SK-N-MC (cell line): ENCODE measurements around the gene KIF4B.

ENCODE experiments used
- DNase-seq: peaks from one replicate; pipeline ENCODE4 v3.0.0-alpha.2; 2011; ENCODE audit warnings: low read depth, low spot score
- H3K27ac ChIP-seq: fragments of 200-600 bp; sonication (generic); 2 replicates; pipeline ENCODE4 v1.5.1; 2016; ENCODE audit warnings: mixed run types
- H3K36me3 ChIP-seq: fragments of 200-600 bp; sonication (generic); 2 replicates; pipeline ENCODE4 v1.6.1; 2017; ENCODE audit warnings: antibody characterized with exemption, low read length, mixed read lengths; ENCODE audit not compliant: insufficient read depth
- H3K4me3 ChIP-seq: fragments of 200-600 bp; sonication (generic); 2 replicates; pipeline ENCODE4 v1.5.1; 2016
- H3K9ac ChIP-seq: fragments of 200-600 bp; sonication (generic); 2 replicates; pipeline ENCODE4 v1.8.0; 2017; ENCODE audit warnings: mixed run types, mixed read lengths; ENCODE audit not compliant: insufficient read length
- H3K9me3 ChIP-seq: fragments of 200-600 bp; sonication (generic); 2 replicates; pipeline ENCODE4 v1.6.1; 2017; ENCODE audit warnings: low read depth, mild to moderate bottlenecking, antibody characterized with exemption, low read length, moderate library complexity, mixed read lengths
- EZH2 ChIP-seq: fragments of 200-600 bp; sonication (generic); IDR thresholded peaks from one replicate; pipeline ENCODE4 v1.6.1; 2017; ENCODE audit warnings: antibody characterized with exemption
- FOXP2 ChIP-seq: optimal IDR thresholded peaks from 2 replicates; pipeline ENCODE3; 2011; ENCODE audit warnings: mild to moderate bottlenecking, moderate library complexity; ENCODE audit not compliant: insufficient read depth; ENCODE audit errors: extremely low read length, control extremely low read depth
- POLR2AphosphoS5 ChIP-seq: IDR thresholded peaks from 2 replicates; pipeline ENCODE4 v1.6.1; 2012; ENCODE audit warnings: mild to moderate bottlenecking, low read depth, low read length, borderline replicate concordance

KIF4B gene, protein sequence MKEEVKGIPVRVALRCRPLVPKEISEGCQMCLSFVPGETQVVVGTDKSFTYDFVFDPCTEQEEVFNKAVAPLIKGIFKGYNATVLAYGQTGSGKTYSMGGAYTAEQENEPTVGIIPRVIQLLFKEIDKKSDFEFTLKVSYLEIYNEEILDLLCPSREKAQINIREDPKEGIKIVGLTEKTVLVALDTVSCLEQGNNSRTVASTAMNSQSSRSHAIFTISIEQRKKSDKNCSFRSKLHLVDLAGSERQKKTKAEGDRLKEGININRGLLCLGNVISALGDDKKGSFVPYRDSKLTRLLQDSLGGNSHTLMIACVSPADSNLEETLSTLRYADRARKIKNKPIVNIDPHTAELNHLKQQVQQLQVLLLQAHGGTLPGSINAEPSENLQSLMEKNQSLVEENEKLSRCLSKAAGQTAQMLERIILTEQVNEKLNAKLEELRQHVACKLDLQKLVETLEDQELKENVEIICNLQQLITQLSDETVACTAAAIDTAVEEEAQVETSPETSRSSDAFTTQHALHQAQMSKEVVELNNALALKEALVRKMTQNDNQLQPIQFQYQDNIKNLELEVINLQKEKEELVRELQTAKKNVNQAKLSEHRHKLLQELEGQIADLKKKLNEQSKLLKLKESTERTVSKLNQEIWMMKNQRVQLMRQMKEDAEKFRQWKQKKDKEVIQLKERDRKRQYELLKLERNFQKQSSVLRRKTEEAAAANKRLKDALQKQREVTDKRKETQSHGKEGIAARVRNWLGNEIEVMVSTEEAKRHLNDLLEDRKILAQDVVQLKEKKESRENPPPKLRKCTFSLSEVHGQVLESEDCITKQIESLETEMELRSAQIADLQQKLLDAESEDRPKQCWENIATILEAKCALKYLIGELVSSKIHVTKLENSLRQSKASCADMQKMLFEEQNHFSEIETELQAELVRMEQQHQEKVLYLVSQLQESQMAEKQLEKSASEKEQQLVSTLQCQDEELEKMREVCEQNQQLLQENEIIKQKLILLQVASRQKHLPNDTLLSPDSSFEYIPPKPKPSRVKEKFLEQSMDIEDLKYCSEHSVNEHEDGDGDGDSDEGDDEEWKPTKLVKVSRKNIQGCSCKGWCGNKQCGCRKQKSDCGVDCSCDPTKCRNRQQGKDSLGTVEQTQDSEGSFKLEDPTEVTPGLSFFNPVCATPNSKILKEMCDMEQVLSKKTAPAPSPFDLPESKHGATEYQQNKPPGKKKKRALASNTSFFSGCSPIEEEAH

GRCh38 chr5:155013526-155013925 lies at the start of gene KIF4B:
Gene KIF4B (plus strand): TSS chr5:155013755. CDS start chr5:155013860, 105 bp downstream.
- DNase-seq = no peak
- H3K36me3 ChIP-seq = no peaks in the 10 kb centered on the region
- H3K27ac ChIP-seq = no peak within 1 kb of the TSS
- H3K9me3 ChIP-seq = no peaks in the 10 kb centered on the region
- H3K4me3 ChIP-seq = no peak within 1 kb of the TSS
- no peak within 1 kb of the TSS for H3K9ac ChIP-seq
- TF ChIP-seq POLR2AphosphoS5 (no peak), EZH2 (no peak)

GRCh38 chr5:154966081-154966841 lies 47.3 kb upstream of the KIF4B start:
- H3K27ac ChIP-seq = peak overlapping the region; percentile 98
- DNase-seq = no peak
- no peak for TF ChIP-seq POLR2AphosphoS5
- no peak for TF ChIP-seq FOXP2
- TF ChIP-seq EZH2 = no peak
- H3K9me3 ChIP-seq = no peaks in the 10 kb centered on the region
- peak overlapping the region; percentile 66 for H3K9ac ChIP-seq
- peaks cover 65% of the 10 kb centered on the region for H3K36me3 ChIP-seq
- H3K4me3 ChIP-seq = peak overlapping the region; percentile 73

DNA sequence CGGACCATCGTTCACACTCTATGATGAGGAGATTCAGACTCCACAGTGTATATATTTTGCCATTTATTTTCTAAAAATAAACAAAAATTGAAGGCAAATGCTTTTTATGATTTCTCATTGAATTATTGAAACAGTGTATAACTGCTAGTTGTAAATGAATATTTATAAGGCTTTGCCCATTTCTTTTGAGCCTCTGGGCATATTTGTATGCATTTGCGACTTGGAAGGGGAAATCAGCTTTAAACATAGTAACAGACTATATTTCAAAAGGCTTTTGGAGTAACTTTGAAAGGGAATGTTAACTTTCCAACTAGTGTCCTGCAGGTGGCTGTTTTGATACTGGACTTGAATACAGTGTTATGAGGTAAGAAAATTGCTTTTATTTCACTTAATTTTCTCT lies 46.7 kb upstream of the KIF4B start:
- H3K36me3 ChIP-seq = peaks cover 59% of the 10 kb centered on the region

DNA sequence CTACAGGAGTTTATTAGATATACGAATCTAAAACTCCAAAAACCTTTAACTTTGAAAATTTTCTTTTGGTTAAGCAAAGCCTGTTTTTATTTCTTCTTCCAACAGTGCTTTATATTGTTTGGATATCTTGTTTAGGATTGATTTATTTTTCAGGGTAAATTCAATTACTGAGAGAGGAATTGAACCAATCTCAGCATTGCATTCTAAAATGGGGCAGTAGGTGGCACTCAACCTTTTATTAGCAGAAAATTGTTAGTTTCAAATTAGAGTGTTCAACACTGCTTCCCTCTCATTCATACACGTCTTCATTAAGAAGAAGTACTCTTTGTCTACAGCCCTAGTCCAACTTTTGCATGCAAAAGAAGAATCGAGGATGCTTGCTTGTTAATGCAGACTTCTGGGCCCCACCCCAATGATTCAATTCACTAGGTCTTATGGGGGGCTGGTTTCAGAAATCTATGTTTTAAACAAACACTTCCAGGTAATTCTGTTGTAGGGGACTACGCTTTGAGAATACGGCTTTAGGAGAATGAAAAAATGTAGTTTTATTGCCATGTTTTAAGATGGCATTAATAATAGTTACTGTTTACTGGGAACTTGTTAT lies 46.0 kb upstream of the KIF4B start:
- peak overlapping the region; percentile 98 for H3K27ac ChIP-seq
- peak overlapping the region; percentile 73 for H3K4me3 ChIP-seq
- H3K9me3 ChIP-seq = no peaks in the 10 kb centered on the region
- no peak for TF ChIP-seq EZH2
- 0 out of 2 replicates have a peak, but pooled peaks have one; percentile 14 for TF ChIP-seq POLR2AphosphoS5
- no peak for TF ChIP-seq FOXP2
- peaks cover 53% of the 10 kb centered on the region for H3K36me3 ChIP-seq
- peak overlapping the region; percentile 66 for H3K9ac ChIP-seq
- DNase-seq = peak; percentile 45

More for the DNA sequence above, 46.7 kb upstream of the KIF4B start:
- no peaks in the 10 kb centered on the region for H3K9me3 ChIP-seq
- TF ChIP-seq FOXP2 = no peak
- TF ChIP-seq POLR2AphosphoS5 = no peak
- TF ChIP-seq EZH2 = no peak
- H3K9ac ChIP-seq = peak overlapping the region; percentile 66
- peak overlapping the region; percentile 98 for H3K27ac ChIP-seq
- H3K4me3 ChIP-seq = peak overlapping the region; percentile 73
- peak; percentile 72 for DNase-seq

GRCh38 chr5:154968953-154969352 lies 44.6 kb upstream of the KIF4B start:
- no peaks in the 10 kb centered on the region for H3K9me3 ChIP-seq
- TF ChIP-seq FOXP2 = no peak
- TF ChIP-seq EZH2 = no peak
- TF ChIP-seq POLR2AphosphoS5 = no peak
- DNase-seq = no peak
- H3K27ac ChIP-seq = no peak overlapping the region; the same call in 1 of the 2 replicates
- peaks cover 51% of the 10 kb centered on the region for H3K36me3 ChIP-seq
- no peak overlapping the region for H3K9ac ChIP-seq
- H3K4me3 ChIP-seq = no peak overlapping the region

GRCh38 chr5:154970759-154971158 lies 42.8 kb upstream of the KIF4B start:
- Histone ChIP-seq H3K9ac (no peak overlapping the region), H3K36me3 (peaks cover 49% of the 10 kb centered on the region), H3K4me3 (no peak overlapping the region), H3K9me3 (no peaks in the 10 kb centered on the region), H3K27ac (0 out of 2 replicates have a peak overlapping the region, but pooled peaks have one; percentile 3)
- no peak for TF ChIP-seq FOXP2
- TF ChIP-seq EZH2 = no peak
- no peak for TF ChIP-seq POLR2AphosphoS5
- DNase-seq = no peak

GRCh38 chr5:154971501-154971900 lies 42.1 kb upstream of the KIF4B start:
- TF ChIP-seq POLR2AphosphoS5 = no peak
- no peak overlapping the region for H3K4me3 ChIP-seq
- H3K9ac ChIP-seq = no peak overlapping the region
- H3K36me3 ChIP-seq = peaks cover 55% of the 10 kb centered on the region
- H3K9me3 ChIP-seq = no peaks in the 10 kb centered on the region
- DNase-seq = no peak
- no peak overlapping the region for H3K27ac ChIP-seq
